PFSK-1 (cell line): ENCODE results near the gene PARP1.

Experiments
- POLR2AphosphoS5 ChIP-seq: IDR thresholded peaks from 2 replicates; pipeline ENCODE4 v1.6.1; 2012; ENCODE audit warnings: low read depth, mild to moderate bottlenecking, control low read depth, low read length, moderate library complexity
- SIN3A ChIP-seq: IDR thresholded peaks from 2 replicates; pipeline ENCODE4 v1.6.1; 2012; ENCODE audit warnings: mild to moderate bottlenecking, low read length, moderate library complexity, borderline replicate concordance; ENCODE audit not compliant: insufficient read depth

- no peak for TF ChIP-seq SIN3A
- no peak for TF ChIP-seq POLR2AphosphoS5
Measured at GRCh38 chr1:226400519-226401354, 7.2 kb downstream of the PARP1 start.
